Frontal cortex (tissue), 4 donors: Measurements from ENCODE around the gene OR10C1. TPM values are rescaled to one million over a fixed set of nuclear protein-coding genes. Genes with fewer than 3 reads are reported as not detected.
"Not testable (repeated sequence)": the region's sequence is repeated elsewhere in the genome, so short reads cannot be mapped to it uniquely, and the experiment has no call there.

ENCODE experiments used
- DNase-seq, 2 donors: peaks; one replicate each; pipeline ENCODE4 v3.0.0; 2012; ENCODE audit warnings: low spot score in 2 of 2
- FAIRE-seq: peaks from 2 replicates; lab custom pipeline; 2012; peaks lifted over from hg19 to GRCh38; lab: Jason Lieb, UNC
- total RNA-seq: library from RNA; depleted of rRNA; stranded (reverse); fragments of >200 nt; gene quantifications from one replicate; pipeline ENCODE4 v1.2.3, GENCODE V29; 2014
- donor health status: control.
- donor health status: control.
- donor health status: control.

Gene OR10C1
- total RNA-seq = not detected

GRCh38 chr6:29439006-29439405 lies at the start of gene OR10C1:
Gene OR10C1 (plus strand): TSS chr6:29439306. CDS start chr6:29440016, 710 bp downstream.
- FAIRE-seq = no peak
- no peak for DNase-seq

DNA sequence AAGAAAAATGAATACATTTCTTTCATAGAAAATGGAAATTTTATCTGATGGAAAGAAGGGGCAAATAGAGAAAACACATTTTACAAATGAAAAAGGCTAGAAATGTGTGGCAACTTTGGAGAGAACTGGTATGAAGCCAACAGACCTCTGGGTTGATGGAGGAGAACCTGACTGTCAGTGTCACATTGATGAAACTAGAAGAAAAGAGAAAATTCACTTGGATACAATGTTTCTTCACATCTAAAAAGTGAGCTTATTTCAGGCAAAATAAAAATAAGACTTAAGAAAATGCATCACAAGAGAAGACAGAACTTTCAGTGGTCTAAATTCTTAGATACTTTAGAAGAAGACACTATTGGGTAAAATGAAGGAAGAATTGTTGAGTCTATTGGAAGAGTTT lies 43.8 kb upstream of the OR10C1 start, which contains the start of gene OR12D2:
TSS of gene OR12D2 (plus strand) at position 301 of the 400 bp plus-strand sequence. CDS start 1,069 bp downstream, outside the sequence.
- DNase-seq (no peak), FAIRE-seq (no peak)

DNA sequence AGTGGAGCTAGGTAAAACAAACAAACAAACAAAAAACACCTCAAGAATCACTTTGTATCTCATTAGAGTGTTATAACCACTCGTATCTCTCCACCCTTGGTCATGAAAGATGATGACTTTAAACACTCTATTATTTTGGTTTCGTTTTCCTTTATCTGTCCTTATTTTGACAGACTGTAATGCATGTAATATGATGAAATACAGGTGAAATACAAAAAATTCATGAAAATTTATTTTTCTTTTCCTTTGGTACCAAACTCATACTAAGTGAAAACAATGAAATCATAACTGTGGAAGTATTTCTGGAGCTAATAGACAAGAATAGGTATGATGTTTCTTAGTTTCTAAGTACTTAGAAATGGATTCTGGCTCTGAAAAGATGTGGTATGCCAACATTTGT lies 39.6 kb upstream of the OR10C1 start:
- DNase-seq = no peak
- FAIRE-seq = no peak

DNA sequence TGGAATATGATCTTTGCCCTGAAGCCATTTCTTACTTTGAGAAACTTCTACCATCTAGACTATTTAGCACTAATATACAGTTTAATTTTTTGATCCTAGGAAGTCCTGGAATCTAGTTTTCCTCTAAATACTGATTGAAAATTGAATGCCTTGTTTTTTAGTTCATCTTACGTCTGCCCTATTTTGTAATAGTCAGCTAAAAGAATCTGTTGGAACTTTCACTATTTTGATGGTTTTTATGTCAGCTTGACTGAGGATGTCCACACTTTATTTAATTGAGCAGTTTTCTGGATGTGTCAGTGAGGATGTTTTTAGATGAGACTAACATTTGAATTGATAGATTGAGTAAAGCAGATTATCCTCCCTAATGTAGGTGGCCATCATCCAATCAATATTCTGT lies 35.3 kb upstream of the OR10C1 start:
- FAIRE-seq = no peak
- no peak for DNase-seq

- FAIRE-seq (no peak), DNase-seq (no peak)
Measured at GRCh38 chr6:29414588-29414987, 24.5 kb upstream of the OR10C1 start, which contains the start of gene OR12D1. Gene OR12D1 (plus strand): TSS chr6:29414928.

GRCh38 chr6:29419516-29419915 lies 19.6 kb upstream of the OR10C1 start:
- no peak for FAIRE-seq
- DNase-seq = no peak

- DNase-seq = no peak
- FAIRE-seq = no peak
Measured at GRCh38 chr6:29424168-29424567, 14.9 kb upstream of the OR10C1 start.

DNA sequence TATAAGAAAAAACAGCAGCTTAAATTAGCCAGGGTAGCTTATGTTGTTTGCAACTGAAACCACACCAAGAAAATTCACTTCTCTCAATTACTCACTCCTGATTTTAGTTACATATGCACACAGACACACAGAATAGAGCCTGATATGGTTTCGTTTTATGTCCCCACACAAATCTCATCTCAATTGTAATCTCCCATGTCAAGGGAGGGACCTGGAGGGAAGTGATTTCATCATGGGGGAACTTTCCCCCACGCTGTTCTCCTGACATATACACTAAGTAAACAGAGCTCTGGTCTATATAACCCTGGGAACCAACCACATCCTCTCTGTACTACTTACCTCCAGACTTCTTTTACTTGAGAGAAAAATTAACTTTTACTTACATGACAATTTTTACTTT lies 14.5 kb upstream of the OR10C1 start:
- FAIRE-seq = no peak
- DNase-seq = no peak

- FAIRE-seq (no peak), DNase-seq (no peak)
Measured at GRCh38 chr6:29425075-29425474, 14.0 kb upstream of the OR10C1 start.

DNA sequence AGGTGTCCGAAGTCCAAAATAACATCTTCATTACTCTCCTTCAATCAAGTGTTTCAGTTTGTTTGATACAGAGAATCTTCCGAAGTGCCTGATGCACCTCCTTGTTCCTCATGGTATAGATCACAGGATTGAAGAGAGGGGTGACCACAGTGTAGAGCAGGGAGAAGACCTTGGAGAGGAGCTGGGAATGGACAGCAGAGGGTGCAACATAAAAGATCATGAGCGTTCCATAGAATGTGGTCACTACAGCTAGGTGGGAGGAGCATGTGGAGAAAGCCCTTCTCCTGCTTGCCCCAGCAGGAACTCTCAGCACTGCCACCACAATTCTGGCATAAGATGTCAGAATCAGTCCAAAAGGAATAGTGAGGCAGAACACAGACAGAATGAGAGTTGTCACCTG lies 12.5 kb upstream of the OR10C1 start:
- FAIRE-seq = no peak
- DNase-seq = no peak

GRCh38 chr6:29436730-29437129 lies 2.4 kb upstream of the OR10C1 start:
- not testable (repeated sequence) for DNase-seq, FAIRE-seq

GRCh38 chr6:29442719-29443118 lies 3.6 kb downstream of the OR10C1 start:
- FAIRE-seq (no peak), DNase-seq (no peak)

GRCh38 chr6:29444031-29444430 lies 4.9 kb downstream of the OR10C1 start:
- DNase-seq, FAIRE-seq: not testable (repeated sequence)

DNA sequence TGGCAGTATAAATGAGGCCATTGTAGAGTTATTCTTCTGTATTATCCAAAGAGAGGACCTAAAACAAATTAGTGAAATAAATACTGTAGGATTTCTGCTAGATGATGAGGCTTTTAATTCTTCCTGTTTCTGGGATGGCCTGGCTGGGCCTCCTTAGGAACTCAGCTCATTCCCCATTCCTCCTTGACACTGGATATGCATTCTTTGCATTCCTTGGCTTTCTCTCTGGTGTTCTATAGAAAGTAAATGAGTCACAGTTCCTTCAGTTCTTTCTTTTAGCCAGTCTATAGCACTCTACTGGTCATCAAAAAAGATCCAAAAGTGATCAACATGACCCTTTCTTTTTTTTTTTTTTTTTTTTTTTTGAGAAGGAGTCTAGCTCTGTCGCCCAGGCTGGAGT lies 8.6 kb downstream of the OR10C1 start:
- FAIRE-seq (no peak), DNase-seq (no peak)

- DNase-seq (no peak), FAIRE-seq (no peak)
Measured at GRCh38 chr6:29451471-29452193, 12.5 kb downstream of the OR10C1 start.

DNA sequence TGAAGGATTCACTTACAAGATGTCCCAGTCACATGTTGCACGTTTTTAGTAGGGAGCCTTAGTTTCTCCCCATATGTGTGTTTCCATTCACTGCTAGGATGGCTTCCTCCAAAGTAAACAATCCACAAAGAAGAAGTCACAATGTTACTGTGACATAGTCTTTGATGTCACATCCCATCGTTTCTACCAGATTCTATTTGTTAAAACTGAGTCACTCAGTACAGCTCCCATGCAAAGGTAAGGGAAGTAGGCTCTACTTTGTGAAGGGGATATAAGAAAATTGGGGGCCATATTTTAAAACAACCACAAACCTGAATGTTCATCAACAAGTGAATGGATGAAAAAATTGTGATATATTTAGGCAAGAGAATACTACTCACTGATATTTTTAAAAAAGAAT lies 17.9 kb downstream of the OR10C1 start, which contains the start of the genes OR11A1 and OR2H1:
TSS of gene OR11A1 (minus strand) at position 101 of the 400 bp plus-strand sequence. CDS start 29,430 bp downstream, outside the sequence.
TSS of gene OR2H1 (plus strand) at position 185 of the 400 bp plus-strand sequence. CDS start 4,615 bp downstream, outside the sequence.
- no peak for FAIRE-seq

DNA sequence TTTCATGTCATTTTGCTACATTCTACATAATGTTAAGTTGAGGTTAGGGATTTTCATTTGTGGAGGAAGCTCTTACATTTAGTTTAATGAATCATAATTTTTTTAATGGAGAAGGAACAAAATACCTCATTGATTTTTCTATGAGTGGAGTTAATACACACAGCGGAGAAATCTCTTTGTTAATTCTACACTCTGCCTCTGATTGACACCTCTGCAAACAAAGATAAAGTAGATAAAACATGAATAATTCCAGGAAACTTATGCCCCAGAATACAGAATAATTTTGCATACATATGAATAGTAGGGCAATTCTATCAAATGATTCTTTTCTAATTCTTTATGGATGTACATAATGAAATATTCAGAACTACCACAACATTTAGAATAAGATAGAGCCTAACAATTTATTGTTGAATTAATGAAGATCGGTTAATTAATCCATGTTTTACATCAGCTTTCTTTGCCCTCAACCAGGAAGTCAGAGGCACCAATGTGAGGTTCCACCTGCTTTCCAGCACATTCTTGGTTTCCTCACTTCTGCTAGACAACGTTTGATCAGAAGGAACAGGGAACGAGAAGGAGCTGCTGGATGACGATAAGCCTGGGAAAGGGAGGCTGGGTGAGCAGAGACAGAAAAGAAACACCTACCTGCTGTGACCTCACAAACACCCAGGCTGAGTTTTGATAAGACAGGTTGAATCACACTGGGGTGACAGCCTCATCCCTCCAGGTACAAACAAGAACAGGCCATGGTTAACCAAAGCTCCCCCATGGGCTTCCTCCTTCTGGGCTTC lies 22.1 kb downstream of the OR10C1 start:
- DNase-seq (no peak), FAIRE-seq (no peak)

More for the DNA sequence above, 17.9 kb downstream of the OR10C1 start, which contains the start of the genes OR11A1 and OR2H1:
- DNase-seq = no peak

- FAIRE-seq = no peak
Measured at GRCh38 chr6:29462022-29462421, 22.9 kb downstream of the OR10C1 start.

DNA sequence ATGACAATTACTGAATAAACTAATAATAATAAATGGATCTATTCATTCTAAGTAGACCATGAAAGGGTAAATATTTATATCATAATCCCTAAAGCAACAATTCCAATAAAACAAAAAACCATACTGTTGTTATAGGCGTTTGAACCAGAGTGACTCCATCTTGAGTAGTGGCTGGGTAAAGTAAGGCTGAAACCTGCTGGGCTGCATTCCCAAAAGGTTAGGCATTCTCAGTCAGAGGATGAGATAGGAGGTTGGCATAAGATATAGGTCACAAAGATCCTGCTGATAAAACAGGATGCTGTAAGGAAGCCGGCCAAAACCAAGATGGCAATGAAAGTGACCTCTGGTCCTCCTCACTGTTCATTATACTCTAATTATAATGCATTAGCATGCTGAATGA lies 26.2 kb downstream of the OR10C1 start:
- FAIRE-seq (no peak), DNase-seq (no peak)

More at GRCh38 chr6:29462022-29462421, 22.9 kb downstream of the OR10C1 start:
- no peak for DNase-seq

GRCh38 chr6:29465801-29466200 lies 26.7 kb downstream of the OR10C1 start:
- DNase-seq = no peak
- no peak for FAIRE-seq

GRCh38 chr6:29466241-29466640 lies 27.1 kb downstream of the OR10C1 start:
- FAIRE-seq (no peak), DNase-seq (no peak)
